ACC112 (cell line): ENCODE measurements around the gene FOXO6.

ENCODE experiments used
- H2AFZ ChIP-seq: fragments of 200-600 bp; sonication (generic); one replicate; pipeline ENCODE4 v1.6.0; 2017; ENCODE audit warnings: antibody characterized with exemption, low read length; ENCODE audit not compliant: unreplicated experiment
- H3K27ac ChIP-seq: fragments of 200-600 bp; sonication (generic); 2 replicates; pipeline ENCODE4 v1.5.1; 2014; ENCODE audit warnings: low read depth, mild to moderate bottlenecking, antibody characterized with exemption, low read length, moderate library complexity
- H3K27me3 ChIP-seq: fragments of 200-600 bp; sonication (generic); 2 replicates; pipeline ENCODE4 v1.6.1; 2014; ENCODE audit warnings: mild to moderate bottlenecking, antibody characterized with exemption, low read length, moderate library complexity, mixed read lengths; ENCODE audit not compliant: insufficient read depth
- H3K36me3 ChIP-seq: fragments of 200-600 bp; sonication (generic); 2 replicates; pipeline ENCODE4 v1.6.1; 2016; ENCODE audit warnings: mild to moderate bottlenecking, antibody characterized with exemption, low read length, moderate library complexity, mixed read lengths; ENCODE audit not compliant: insufficient read depth
- H3K4me1 ChIP-seq: fragments of 200-600 bp; sonication (generic); one replicate; pipeline ENCODE4 v1.6.1; 2016; ENCODE audit warnings: low read length, mixed read lengths; ENCODE audit not compliant: insufficient read depth, unreplicated experiment, control insufficient read depth
- H3K4me3 ChIP-seq: fragments of 200-600 bp; sonication (generic); 2 replicates; pipeline ENCODE4 v1.5.1; 2014; ENCODE audit warnings: mild to moderate bottlenecking, low read depth, low read length
- H3K79me2 ChIP-seq: fragments of 200-600 bp; sonication (generic); one replicate; pipeline ENCODE4 v1.6.0; 2016; ENCODE audit warnings: low read length; ENCODE audit not compliant: control insufficient read depth, unreplicated experiment, insufficient read depth

FOXO6 gene

DNA sequence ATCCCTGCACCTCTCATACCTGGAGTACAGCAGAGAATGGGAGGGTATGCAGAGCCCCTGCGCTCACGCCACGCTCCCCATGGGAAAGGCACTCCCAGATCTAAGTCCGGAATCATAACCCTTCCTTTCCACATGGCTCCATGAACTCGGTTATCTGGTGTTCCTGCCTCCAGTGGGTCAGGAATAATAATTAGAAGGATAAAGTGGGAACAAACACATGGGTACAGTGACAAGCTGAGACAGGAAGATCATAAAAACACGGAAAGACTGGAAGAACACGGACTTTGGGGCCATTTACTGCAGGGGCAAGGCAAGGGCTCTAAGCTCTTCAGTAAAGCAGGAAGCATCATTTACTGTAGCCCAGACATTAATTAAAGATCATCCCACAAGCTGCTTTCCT is 48.6 kb downstream of the FOXO6 start:
- Histone ChIP-seq H3K79me2 (no peaks in the 10 kb centered on the region), H2AFZ (no peak overlapping the region), H3K27me3 (peaks cover 45% of the 10 kb centered on the region), H3K27ac (no peak overlapping the region), H3K4me1 (peaks cover 1% of the 10 kb centered on the region), H3K4me3 (no peak overlapping the region), H3K36me3 (no peaks in the 10 kb centered on the region)

DNA sequence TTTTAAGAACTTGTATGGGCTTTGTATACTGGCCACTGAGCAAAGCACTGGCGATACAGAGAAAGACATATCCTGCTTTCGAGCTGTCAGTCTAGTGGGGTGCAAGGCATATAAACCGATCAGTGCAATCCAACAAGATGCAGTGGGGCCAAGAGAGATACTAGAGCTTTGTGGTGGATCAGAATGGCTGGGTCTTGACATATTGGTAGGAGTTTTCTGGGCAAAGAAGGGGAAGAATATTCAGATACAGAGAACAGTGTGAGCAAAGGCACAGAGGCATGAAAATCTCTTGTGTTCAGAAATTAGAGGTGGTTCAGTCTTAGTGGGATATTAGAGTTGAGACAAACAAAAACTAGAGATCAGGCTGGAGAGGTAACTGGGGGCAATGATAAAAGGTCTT is 49.2 kb downstream of the FOXO6 start:
- Histone ChIP-seq H3K36me3 (no peaks in the 10 kb centered on the region), H2AFZ (no peak overlapping the region), H3K4me3 (no peak overlapping the region), H3K27me3 (peaks cover 45% of the 10 kb centered on the region), H3K4me1 (no peaks in the 10 kb centered on the region), H3K79me2 (no peaks in the 10 kb centered on the region), H3K27ac (no peak overlapping the region)

DNA sequence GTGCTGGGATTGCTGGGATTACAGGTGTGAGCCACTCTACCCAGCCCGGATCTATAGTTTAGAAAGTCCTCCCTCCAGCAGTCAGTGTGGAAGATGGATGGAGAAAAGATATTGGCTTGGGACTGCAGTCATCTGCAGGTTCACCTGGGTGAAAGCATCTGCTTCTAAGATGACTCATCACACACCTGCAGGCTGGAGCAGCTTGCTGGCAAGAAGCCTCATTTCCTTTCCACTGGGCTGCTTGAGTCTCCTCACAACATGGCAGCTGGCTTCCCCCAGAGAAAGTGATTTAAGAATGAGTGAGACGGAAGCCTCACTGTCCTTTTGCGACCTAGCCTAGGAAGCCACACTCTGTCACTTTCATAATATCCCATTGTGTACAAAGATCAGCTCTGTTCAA is 50.0 kb downstream of the FOXO6 start:
- no peaks in the 10 kb centered on the region for H3K36me3 ChIP-seq
- H2AFZ ChIP-seq = no peak overlapping the region
- no peaks in the 10 kb centered on the region for H3K79me2 ChIP-seq
- H3K27me3 ChIP-seq = peaks cover 45% of the 10 kb centered on the region
- no peak overlapping the region for H3K4me3 ChIP-seq
- H3K27ac ChIP-seq = no peak overlapping the region
- no peaks in the 10 kb centered on the region for H3K4me1 ChIP-seq

- Histone ChIP-seq H3K4me1 (no peaks in the 10 kb centered on the region), H3K27me3 (peaks cover 37% of the 10 kb centered on the region), H2AFZ (no peak overlapping the region), H3K36me3 (no peaks in the 10 kb centered on the region), H3K79me2 (no peaks in the 10 kb centered on the region), H3K4me3 (no peak overlapping the region), H3K27ac (no peak overlapping the region)
Measured at GRCh38 chr1:41412748-41413147, 51.5 kb downstream of the FOXO6 start.

DNA sequence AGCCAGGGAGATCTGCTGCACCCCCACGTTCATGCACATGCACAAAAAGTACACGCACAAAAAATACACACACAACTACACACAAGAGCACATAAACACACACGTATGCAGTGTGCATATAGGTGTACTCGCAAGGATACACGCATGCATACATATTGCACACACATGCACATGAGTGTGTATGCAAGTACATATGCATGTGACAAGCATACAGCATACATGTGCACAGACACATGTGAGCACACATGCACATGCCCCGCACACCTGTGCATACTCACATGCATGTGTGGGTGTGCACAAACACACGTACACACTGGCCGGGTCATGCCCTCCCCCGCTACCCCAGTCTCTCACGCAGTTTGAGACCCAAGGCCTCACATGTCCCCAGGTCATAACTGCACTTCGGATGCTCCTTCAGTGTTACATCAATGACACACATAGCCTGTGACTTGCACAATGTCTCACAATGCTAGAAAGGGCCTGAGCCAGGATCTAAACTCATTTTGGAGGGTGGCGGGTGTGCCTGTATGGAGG is 52.6 kb downstream of the FOXO6 start:
- Histone ChIP-seq H3K27ac (no peak overlapping the region), H3K4me3 (no peak overlapping the region), H3K27me3 (peaks cover 27% of the 10 kb centered on the region), H3K4me1 (peaks cover 9% of the 10 kb centered on the region), H3K36me3 (no peaks in the 10 kb centered on the region), H2AFZ (no peak overlapping the region), H3K79me2 (no peaks in the 10 kb centered on the region)

GRCh38 chr1:41414296-41414695 is 53.1 kb downstream of the FOXO6 start:
- H3K79me2 ChIP-seq = no peaks in the 10 kb centered on the region
- no peaks in the 10 kb centered on the region for H3K36me3 ChIP-seq
- H3K27ac ChIP-seq = no peak overlapping the region
- peaks cover 14% of the 10 kb centered on the region for H3K4me1 ChIP-seq
- H3K4me3 ChIP-seq = no peak overlapping the region
- H2AFZ ChIP-seq = no peak overlapping the region
- H3K27me3 ChIP-seq = peaks cover 23% of the 10 kb centered on the region

- H2AFZ ChIP-seq = no peak overlapping the region
- H3K36me3 ChIP-seq = no peaks in the 10 kb centered on the region
- no peak overlapping the region for H3K27ac ChIP-seq
- peaks cover 16% of the 10 kb centered on the region for H3K4me1 ChIP-seq
- H3K4me3 ChIP-seq = no peak overlapping the region
- H3K27me3 ChIP-seq = peaks cover 17% of the 10 kb centered on the region
- H3K79me2 ChIP-seq = no peaks in the 10 kb centered on the region
Measured at GRCh38 chr1:41414716-41415306, 53.6 kb downstream of the FOXO6 start.

GRCh38 chr1:41416081-41416480 is 54.8 kb downstream of the FOXO6 start:
- Histone ChIP-seq H3K4me3 (no peak overlapping the region), H3K79me2 (no peaks in the 10 kb centered on the region), H3K4me1 (peaks cover 16% of the 10 kb centered on the region)

DNA sequence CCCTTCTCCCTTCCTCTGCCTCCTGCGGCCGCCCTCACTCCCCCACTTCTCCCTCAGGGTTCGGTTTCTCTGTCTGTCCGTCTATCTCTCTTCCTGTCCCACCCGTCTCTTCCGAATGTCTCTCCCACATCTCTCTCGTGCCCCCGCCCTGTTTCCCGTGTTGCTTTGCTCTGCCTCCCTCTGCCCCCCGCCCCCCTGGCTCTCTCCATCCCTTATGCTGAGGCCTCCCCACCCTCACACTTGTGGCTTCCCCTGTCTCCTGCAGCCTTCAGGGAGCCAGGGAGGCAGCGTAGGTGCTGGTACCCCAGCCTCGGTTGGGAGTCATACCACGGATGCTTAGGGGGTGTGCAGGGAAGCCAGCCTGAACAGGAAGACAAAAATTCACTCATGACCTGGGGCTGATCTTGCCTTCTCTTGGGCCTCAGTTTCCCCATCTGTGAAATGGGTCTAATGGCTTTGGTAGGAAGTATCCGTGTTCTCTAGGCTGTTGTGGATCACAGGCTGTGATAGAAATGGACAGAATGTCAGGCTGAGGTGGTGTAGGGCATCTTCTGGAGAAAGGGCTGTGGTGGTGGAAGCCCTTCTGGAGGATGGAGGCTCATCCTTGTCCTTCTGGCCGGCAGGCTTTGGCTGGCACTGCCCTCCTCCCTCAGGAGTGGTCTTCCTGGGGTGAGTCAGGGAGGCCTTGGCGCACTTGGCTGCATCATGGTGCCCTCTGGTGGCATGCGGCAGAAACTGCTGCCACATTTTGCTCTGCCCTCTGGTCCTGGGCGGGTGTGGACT is 55.5 kb downstream of the FOXO6 start:
- no peak overlapping the region for H3K4me3 ChIP-seq
- no peak overlapping the region for H2AFZ ChIP-seq
- no peaks in the 10 kb centered on the region for H3K27me3 ChIP-seq
- no peak overlapping the region for H3K27ac ChIP-seq
- H3K36me3 ChIP-seq = no peaks in the 10 kb centered on the region
- H3K79me2 ChIP-seq = no peaks in the 10 kb centered on the region
- peaks cover 16% of the 10 kb centered on the region for H3K4me1 ChIP-seq

More at GRCh38 chr1:41416081-41416480, 54.8 kb downstream of the FOXO6 start:
- H2AFZ ChIP-seq = no peak overlapping the region
- no peaks in the 10 kb centered on the region for H3K36me3 ChIP-seq
- H3K27ac ChIP-seq = no peak overlapping the region
- H3K27me3 ChIP-seq = peaks cover 5% of the 10 kb centered on the region; the same call in 1 of the 2 replicates

GRCh38 chr1:41417335-41417682 is 56.1 kb downstream of the FOXO6 start:
- Histone ChIP-seq H3K79me2 (no peaks in the 10 kb centered on the region), H3K27me3 (no peaks in the 10 kb centered on the region), H3K36me3 (no peaks in the 10 kb centered on the region), H3K4me1 (peaks cover 16% of the 10 kb centered on the region), H3K27ac (no peak overlapping the region), H2AFZ (no peak overlapping the region), H3K4me3 (no peak overlapping the region)

- no peaks in the 10 kb centered on the region for H3K79me2 ChIP-seq
- no peak overlapping the region for H3K4me3 ChIP-seq
- no peaks in the 10 kb centered on the region for H3K27me3 ChIP-seq
- no peak overlapping the region for H3K27ac ChIP-seq
- H2AFZ ChIP-seq = no peak overlapping the region
- peaks cover 16% of the 10 kb centered on the region for H3K4me1 ChIP-seq
- no peaks in the 10 kb centered on the region for H3K36me3 ChIP-seq
Measured at GRCh38 chr1:41417746-41418145, 56.5 kb downstream of the FOXO6 start.
